ENCODE results near the gene PAXIP1. TPM values are rescaled to one million over a fixed set of nuclear protein-coding genes. Genes with fewer than 3 reads are reported as not detected.
A peak's percentile ranks its signal among the peaks of the same experiment; 100 is the strongest.

PAXIP1 gene
- total and polyA plus RNA-seq, 2 experiments from 2014 or later: 12.5 to 36.9 TPM

GRCh38 chr7:155027879-155028278 lies 25.0 kb upstream of the PAXIP1 start:
- H3K27ac ChIP-seq (ENCODE audit: low read depth): peak overlapping the region; percentile 5; the same call in 1 of the 2 replicates
- Mint-ChIP-seq H3K4me3 (no peak overlapping the region), H3K4me1 (peaks cover 8% of the 10 kb centered on the region)

More at GRCh38 chr7:155027879-155028278, 25.0 kb upstream of the PAXIP1 start:
- Mint-ChIP-seq H3K27ac (peak overlapping the region; percentile 49; the same call in 1 of the 2 replicates), H3K27me3 (ENCODE audit: insufficient read depth, low read depth, poor library complexity) (peaks cover 7% of the 10 kb centered on the region), H3K9me3 (peaks cover 27% of the 10 kb centered on the region), H3K36me3 (ENCODE audit: low read depth) (peaks cover 22% of the 10 kb centered on the region)
- Histone ChIP-seq H3K27me3 (ENCODE audit: insufficient read depth) (no peaks in the 10 kb centered on the region), H3K4me2 (0 out of 2 replicates have a peak overlapping the region, but pooled peaks have one; percentile 2), H3K36me3 (ENCODE audit: insufficient read depth) (no peaks in the 10 kb centered on the region), H2AFZ (no peak overlapping the region), H4K20me1 (replicated peaks; ENCODE audit: insufficient read depth) (no peaks in the 10 kb centered on the region), H3K4me3 (no peak overlapping the region), H3K9me2 (ENCODE audit: insufficient read depth) (peaks cover 9% of the 10 kb centered on the region), H3F3A (replicated peaks; ENCODE audit: low read depth) (no peaks in the 10 kb centered on the region), H3K79me2 (replicated peaks; ENCODE audit: insufficient read depth) (no peaks in the 10 kb centered on the region), H3K4me1 (ENCODE audit: insufficient read depth) (peaks cover 9% of the 10 kb centered on the region; the same call in 1 of the 2 replicates)
- DNase-seq (ENCODE audit: low spot score) (no peak), ATAC-seq (no peak)
- TF ChIP-seq JUNB (IDR thresholded peaks at IDR 0.05; ENCODE audit: unreplicated experiment) (no peak), ZNF462 (CRISPR knock-in tag; IDR thresholded peaks at IDR 0.05) (no peak), EZH2 (IDR thresholded peaks at IDR 0.05; ENCODE audit: low read depth, unreplicated experiment) (no peak), EZH2phosphoT487 (IDR thresholded peaks at IDR 0.05; ENCODE audit: unreplicated experiment) (no peak), ZNF331 (CRISPR knock-in tag; IDR thresholded peaks at IDR 0.05; ENCODE audit: low read depth) (no peak), NANOG (IDR thresholded peaks at IDR 0.05; ENCODE audit: borderline replicate concordance) (no peak), CTCF (conservative IDR thresholded peaks at IDR 0.05; ENCODE audit: low read depth in 2 of 2) (no peak), STAT1 (IDR thresholded peaks at IDR 0.05; ENCODE audit: unreplicated experiment) (no peak), CREB1 (CRISPR knock-in tag; IDR thresholded peaks at IDR 0.05; ENCODE audit: low read depth) (no peak), POLR2AphosphoS5 (IDR thresholded peaks at IDR 0.05; ENCODE audit: low read depth) (no peak), REST (IDR thresholded peaks at IDR 0.05; ENCODE audit: unreplicated experiment) (no peak), ETS1 (IDR thresholded peaks at IDR 0.05) (no peak)

All from GM23338 (cell line).